HG03060 (cell line): Measurements from ENCODE around the gene F8.
A peak's percentile ranks its signal among the peaks of the same experiment; 100 is the strongest.

Experiments used
- ATAC-seq: cut with Tn5 transposase; IDR thresholded peaks from one replicate; pipeline ENCODE4 v1.9.1; 2021; ENCODE audit warnings: low read depth, moderate number of reproducible peaks; ENCODE audit not compliant: unreplicated experiment

The F8 gene

GRCh38 chrX:155022585-155022984, at the start of gene F8:
F8 (minus strand) TSS chrX:155022723; CDS start chrX:155022552, 171 bp downstream.
- no peak for ATAC-seq

DNA sequence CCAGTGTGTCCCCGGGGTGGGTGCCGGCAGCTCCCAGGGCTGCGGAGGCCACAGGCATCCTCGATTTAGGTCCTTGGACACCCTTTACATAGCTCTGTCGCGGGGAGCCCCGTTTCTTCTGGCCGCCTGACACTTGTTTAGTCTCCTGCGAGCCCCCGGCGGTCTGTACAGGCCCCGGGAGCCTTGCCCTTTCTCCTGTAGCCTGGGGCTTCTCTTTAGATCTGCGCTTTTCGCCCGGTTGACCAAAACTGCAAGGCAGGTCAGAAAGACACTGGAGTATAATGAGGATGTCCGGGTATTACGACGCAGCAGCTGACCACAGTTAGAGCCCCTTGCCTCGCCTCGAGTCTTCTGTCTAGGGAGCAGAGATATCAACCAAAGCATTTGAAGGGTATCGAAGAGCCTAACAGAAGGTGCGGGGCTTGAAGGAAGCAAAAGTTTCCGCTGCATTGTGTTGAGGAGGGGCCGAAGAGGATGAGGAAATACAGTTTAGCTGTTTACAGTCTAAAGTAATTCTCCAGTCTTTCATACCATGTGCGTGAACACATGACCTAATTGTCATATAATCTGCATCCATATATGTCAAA, 49.3 kb upstream of the F8 start:
- peak; percentile 12 for ATAC-seq

DNA sequence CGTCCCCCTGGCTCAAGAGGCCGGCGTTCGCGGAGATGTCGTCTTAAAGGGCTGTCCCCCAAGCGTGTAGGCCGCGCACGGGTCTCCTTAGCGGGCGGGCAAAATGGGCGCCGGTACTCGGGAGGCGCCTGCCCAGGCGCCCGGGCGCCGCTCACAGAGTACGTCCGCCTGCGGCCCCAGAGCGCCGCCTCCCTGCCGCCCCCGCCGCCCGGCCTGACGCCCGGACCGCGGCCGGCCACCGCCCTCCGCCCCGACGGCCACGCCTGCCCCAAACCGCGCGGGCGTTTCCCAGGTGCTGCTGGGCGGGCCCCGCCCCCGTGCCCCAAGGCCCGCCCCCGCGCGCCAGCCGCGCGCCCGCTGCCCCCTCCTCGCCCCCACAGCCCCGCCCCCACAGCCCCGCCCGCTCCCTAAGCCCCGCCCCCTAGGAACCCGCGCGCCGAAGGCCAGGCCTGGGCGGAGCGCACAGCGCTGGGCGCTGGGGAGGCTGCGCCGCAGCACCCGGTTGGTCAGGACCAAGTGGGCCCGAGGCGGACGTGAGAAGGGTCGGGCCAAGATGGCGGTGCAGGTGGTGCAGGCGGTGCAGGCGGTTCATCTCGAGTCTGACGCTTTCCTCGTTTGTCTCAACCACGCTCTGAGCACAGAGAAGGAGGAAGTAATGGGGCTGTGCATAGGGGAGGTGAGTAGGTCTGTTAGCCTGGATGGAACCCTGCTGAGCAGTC, 48.6 kb upstream of the F8 start, which contains the start of the genes BRCC3, CMC4 and MTCP1:
Gene BRCC3, plus strand, starts transcription at position 534 of the 719 bp plus-strand sequence. Its CDS starts 20 bp downstream, at position 554.
Gene CMC4, minus strand, starts transcription at position 162 of the 719 bp plus-strand sequence. CDS start 7,113 bp downstream, outside the sequence.
Gene MTCP1, minus strand, starts transcription at position 162 of the 719 bp plus-strand sequence. CDS start 5,126 bp downstream, outside the sequence.
- peak; percentile 60 for ATAC-seq

DNA sequence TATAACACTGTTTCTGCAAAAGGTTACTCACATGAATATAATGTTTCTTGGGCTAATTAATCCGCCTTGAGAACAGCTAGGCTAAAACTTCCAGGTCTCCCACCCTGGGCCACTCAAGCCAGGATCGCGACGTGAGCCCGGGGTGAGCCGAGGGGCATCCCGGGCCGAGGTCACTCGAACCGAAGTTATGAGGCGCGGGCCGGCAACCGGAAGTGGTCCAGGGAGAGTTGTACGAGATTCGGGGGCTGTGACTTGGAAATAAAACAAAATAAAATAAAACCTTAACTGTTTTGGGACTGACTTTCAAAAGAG, 48.1 kb upstream of the F8 start:
- ATAC-seq, result no peak

DNA sequence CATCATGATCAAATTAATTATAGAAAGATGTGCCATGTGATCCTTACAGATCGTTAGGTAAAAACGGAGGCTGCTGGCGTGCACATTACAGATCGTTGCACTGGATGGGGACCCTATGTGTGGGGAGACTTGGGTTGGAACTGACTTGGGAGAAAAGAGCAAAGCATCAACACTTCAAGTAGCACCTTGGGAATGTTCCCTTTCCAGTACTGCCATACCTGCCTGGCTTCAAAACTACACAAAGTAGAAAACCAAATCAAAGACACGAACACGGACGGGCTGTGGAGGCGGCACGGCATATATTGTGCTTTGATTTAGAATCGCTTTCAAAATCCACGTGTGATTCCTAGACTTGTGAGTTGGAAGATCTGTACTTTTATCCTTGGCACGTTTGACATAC, 47.5 kb upstream of the F8 start:
- ATAC-seq, result no peak

GRCh38 chrX:155069414-155069813, 46.9 kb upstream of the F8 start:
- ATAC-seq, result no peak

GRCh38 chrX:155068165-155068564, 45.6 kb upstream of the F8 start:
- ATAC-seq, result no peak

DNA sequence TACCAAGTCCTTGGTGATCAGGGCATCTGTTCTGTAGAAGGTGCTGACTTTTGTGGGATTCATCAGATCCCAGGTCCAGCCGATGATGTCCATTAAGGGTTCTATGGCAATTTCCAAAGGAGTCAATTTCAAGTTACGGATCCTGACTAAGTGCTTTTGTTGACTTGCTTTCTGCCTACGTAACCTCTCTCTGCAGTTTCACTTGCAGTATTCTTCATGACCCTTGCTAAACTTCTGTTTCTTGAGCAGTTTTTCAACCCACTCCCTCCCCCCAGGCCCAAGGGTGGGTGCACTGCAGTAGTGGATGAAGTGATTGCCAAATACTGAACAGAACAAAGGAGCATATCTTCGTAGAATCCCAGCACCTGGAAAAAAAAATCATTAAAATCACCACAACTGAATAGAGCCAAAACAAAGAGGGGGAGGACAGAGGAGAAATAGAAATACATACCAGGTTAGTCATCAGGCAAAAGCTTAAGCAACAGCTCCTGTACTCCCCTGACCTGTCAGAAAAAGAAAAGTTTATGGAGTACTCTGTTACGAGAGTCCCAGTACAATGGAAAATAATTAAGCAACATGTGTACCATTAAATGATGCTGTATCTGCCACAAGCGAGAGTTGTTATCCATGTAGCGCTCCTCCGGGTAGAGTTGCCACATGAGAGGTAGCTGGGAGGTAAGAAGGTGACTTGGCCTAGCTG, 42.7 kb upstream of the F8 start:
- no peak for ATAC-seq

- ATAC-seq, result no peak
Measured at GRCh38 chrX:155061760-155062159, 39.2 kb upstream of the F8 start.

DNA sequence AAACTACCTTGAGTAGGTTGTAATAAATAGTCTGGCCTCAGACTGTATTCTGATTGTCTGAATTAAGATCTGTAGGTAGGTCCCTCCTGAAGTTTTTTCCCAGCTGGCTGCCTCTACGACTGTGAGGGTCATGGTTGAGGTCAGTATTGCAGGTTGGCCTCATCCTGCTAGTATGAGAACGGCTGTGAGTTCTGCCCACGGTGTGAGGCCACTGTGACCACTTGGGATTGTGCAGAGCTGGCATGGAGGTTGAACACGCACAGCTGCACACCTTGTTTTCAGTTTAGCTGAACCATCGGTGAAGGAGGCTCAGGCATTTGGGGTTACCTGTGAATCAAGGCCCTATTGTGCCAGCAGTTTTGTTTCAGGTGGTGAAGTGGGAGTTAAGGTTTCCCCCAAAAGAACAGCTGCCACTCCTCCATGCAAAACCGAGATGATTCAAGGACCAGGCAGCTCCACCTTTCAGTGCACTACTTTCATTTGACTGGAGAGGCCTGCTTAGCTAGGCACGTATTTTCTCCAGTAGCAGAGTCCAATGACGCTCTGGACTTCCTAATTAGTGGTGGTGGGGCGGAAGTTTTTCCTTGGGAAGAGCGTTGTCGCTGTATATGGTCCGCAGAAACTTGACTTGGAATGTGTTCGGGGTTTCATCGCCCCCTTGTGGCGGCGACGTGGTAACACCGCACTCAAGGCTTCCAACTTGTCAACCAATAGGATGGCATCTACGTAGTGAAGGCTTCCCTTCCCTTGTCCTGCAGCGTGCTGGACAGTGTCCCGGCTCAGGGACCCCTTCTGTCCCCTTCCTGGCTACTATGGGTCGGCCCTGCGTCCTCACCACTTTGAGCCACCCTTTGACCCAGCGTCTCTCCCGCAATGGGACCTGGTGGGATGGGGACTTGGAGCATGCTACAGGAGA, 34.6 kb upstream of the F8 start:
- no peak for ATAC-seq

- ATAC-seq, result no peak
Measured at GRCh38 chrX:155056471-155056870, 33.9 kb upstream of the F8 start.

GRCh38 chrX:155055494-155055893, 33.0 kb upstream of the F8 start:
- ATAC-seq, result no peak

GRCh38 chrX:155054255-155054654, 31.7 kb upstream of the F8 start:
- no peak for ATAC-seq

DNA sequence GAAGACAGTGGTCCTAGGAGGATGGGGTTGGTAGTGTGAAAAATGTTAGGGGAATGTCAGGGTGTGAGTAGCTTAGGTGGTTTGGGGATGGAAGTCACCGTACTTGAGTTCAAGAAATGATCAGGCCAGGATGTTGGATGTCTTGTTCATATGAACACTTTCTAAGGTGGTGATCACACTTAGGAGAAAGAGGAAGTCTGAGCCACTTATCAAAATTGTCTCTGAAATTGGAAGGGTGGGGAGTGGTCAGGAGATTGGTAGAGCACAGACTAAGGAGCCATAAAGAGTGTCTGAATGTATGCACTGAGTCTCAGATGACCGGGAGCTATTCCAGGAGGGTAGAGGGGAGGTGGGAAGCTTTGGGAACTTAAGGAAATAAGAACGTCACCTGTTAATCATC, 31.1 kb upstream of the F8 start:
- ATAC-seq, result no peak

GRCh38 chrX:155052738-155053498, 30.4 kb upstream of the F8 start:
- no peak for ATAC-seq

GRCh38 chrX:155048977-155049619, 26.6 kb upstream of the F8 start:
- no peak for ATAC-seq

- ATAC-seq, result no peak
Measured at GRCh38 chrX:155046811-155047528, 24.4 kb upstream of the F8 start.

- ATAC-seq, result no peak
Measured at GRCh38 chrX:155046129-155046810, 23.7 kb upstream of the F8 start.
